ENCODE data around the gene CDHR1.

The CDHR1 gene

DNA sequence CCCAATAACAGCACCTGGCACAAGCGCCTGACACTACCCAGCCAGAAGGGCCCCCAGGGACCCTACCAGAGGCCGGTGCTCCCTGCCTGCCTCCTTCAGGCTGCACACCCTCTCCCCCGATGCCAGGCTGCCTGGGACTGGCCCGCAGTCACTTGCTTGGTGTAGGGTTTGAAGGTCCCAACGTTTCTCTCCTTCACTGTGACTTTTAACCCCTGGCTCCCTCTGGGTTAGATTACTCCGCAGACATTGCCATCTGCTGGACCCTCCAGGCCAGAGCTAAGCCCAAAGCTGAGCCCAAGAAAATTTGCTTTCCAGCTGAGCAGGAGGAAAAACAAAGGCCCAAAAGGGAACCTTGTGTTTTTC, 6.9 kb downstream of the CDHR1 start:
- no peak for DNase-seq (ENCODE audit: low read depth)

DNA sequence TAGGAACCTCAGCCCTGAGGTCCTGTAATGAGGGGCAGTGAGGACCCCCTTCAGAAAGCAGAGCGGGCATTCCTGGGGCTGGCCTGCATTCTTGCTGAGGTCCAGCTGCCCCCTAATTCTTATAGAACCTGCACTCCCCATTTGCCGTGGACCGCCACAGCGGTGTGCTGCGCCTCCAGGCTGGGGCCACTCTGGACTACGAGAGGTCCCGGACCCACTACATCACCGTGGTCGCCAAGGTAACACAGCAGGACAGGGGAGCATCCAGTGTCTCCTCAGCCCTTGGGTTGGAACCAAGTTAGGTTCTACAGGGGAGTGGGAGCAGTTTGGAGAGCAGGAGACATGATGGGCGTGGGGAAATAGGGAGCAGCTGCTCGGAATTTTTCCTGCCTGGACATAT, 7.3 kb downstream of the CDHR1 start:
- DNase-seq (ENCODE audit: low read depth) = no peak

DNA sequence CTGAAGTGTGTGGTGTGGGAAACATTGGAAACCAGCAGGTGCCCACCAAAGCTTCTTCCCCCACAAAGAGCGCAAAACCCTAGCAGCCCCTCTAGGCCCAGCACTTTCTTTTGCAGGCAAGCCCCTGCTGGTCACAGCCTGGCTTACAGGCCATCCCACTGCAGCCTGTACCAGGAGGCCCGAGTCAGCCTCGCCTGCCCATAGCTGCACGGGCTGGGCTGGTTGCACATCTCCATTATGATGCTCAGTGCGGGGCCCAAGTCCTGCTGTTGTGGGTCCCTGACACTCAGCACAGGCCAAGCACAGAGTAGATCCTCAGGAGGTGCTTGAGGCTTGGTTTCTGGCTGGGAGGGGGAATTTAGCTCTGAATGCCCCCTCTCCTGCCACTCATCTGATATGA, 8.0 kb downstream of the CDHR1 start:
- DNase-seq (ENCODE audit: low read depth) = no peak

DNA sequence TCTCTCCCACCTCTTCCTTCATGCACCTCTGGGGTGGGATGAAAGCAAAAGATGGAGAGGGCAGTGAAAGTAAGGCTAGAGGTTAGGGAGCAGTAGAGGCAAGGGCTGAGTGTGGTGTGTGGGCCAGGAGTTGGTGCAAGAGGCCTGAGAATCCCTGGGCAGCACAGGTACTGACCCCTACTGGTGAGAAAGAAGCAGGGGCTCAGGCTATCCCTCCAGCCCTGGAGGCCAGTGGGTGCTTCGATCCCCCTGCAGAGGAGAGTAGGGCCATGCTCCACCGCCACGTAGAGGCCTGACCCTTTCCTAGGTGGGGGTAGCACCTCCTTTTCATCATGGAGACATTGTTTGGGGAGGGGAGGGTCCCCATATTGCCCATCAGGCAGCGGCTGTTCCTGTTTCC, 9.8 kb downstream of the CDHR1 start:
- DNase-seq (ENCODE audit: low read depth) = no peak

DNA sequence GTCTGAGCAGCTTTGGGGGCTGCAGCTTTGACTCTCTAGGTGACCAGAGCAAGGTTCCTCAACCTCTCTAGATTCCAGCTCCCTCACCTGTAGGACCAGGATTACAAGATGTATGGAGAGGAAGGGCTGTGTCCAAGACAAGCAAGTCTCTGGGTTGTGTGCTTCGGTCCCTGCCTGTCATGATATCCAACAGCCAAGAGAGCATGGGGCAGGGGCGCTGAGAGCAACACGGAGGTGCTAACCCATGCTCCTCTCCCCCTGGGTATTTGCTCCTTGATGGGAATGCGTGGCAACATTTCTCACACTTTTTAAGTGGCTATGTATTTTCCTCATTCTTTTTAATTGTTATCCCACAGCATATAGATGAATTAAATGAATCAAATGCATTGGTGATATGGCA, 10.3 kb downstream of the CDHR1 start:
- DNase-seq (ENCODE audit: low read depth) = no peak

DNA sequence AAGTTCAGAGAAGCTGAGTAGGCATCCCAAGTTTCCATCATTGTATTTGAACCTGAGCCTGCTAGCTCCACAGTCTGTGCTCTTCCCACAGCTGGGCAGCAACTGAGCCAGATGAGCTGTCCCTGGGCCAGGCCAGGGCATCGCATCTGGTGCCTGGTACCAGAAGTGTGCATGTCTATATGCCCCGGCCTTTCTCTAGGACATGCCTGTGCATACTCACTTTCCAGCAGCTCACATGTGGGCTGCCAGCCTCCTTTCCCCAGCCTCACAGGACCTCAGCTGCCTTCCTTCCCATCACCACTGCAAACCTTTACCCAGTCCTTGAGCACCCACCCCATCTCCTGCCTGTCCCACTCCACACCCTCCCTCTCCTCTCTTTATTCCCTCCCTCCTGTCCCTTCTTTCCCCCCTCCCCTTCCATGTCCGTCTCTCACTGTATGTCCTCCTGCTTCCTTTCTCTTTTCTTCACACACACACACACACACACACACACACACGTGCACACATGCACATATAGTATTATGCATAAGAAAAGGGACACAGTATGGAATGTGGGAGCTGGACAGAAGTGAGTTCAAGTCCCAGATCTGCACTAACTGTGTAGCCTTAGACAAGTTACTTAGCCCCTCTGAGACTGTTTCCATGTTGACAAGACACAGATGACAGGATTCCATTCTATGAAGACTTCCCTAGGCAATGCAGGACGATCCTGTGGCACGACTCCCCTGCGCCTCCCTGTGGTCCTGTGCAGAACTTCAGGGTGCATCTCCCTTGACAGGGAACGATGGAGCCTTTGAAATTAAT, 10.9 kb downstream of the CDHR1 start:
- peak; percentile 22 for DNase-seq (ENCODE audit: low read depth)

DNA sequence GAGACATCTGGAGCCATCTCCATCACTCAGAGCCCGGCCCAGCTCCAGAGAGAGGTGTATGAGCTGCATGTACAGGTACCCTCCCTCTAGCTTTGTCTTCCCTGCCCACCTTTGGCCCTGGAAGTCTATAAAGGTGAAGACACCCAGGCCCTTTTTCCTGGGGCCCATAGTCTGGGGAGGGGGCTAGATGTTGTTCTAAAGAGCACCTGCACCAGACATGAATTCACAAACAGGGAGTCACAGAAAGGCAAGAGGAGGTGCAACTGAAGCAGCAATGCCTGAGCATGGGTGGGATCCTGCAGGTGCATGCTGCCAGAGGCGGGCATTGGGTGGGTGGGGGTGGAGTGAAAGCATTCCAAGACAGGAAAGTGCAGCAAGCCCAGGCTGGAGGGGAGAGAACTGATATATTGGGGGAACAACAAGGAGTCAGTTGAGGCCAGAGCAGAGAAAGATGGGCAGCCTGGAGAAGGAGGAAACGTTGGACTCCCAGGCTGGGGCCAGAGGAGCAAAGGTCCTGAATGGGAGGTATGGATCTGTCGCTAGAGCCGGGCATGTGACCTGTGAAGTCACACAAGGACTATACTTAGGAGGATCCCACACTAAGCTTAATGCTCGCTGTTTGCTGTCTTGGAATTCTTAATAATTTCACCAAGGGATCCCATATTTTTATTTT, 11.7 kb downstream of the CDHR1 start:
- DNase-seq (ENCODE audit: low read depth) = no peak

DNA sequence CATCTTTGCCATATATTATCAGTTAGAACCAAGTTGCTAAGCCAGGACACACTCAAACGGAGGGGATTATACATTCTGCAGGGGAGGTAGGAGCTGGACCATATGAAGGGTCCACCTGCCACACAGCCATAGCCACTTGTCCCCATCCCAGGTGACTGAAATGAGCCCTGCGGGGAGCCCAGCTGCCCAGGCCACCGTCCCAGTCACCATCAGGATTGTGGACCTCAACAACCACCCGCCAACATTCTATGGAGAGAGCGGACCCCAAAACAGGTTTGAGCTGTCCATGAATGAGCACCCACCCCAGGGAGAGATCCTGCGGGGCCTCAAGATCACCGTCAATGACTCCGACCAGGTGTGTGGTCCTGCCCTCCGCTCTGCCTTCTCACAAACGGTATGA, 13.7 kb downstream of the CDHR1 start:
- no peak for DNase-seq (ENCODE audit: low read depth)

DNA sequence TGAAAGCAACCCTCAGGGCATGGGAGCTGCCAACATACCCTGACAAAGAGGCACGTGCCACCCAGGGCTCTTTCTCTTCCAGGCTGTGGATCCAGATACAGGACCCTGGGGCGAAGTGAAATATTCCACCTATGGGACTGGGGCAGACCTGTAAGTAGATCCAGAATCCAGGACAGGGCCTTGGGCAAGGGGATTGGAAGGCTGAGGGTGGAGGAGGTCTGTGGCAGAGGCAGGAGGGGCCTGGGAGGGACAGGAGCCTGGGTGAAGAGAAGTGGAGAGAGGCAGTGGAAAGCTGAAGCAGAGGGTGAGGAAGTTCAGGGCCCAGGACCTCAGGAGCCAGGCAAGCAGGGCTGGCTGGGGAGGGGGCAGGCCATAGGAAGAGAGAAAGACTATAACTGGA, 17.2 kb downstream of the CDHR1 start:
- DNase-seq (ENCODE audit: low read depth) = no peak

DNA sequence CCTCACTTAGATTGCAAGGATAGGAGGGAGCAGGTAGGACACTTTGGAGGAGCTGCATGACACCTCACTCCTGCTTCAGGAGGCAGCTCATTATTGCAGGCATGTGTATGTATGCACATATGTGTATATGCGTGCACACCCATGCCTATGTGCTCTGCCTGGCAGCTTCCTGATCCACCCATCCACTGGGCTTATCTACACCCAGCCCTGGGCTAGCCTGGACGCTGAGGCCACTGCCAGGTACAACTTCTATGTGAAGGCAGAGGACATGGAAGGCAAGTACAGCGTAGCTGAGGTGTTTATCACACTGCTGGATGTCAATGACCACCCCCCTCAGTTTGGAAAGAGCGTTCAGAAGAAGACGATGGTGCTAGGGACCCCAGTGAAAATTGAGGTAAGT, 17.7 kb downstream of the CDHR1 start:
- DNase-seq (ENCODE audit: low read depth) = no peak

DNA sequence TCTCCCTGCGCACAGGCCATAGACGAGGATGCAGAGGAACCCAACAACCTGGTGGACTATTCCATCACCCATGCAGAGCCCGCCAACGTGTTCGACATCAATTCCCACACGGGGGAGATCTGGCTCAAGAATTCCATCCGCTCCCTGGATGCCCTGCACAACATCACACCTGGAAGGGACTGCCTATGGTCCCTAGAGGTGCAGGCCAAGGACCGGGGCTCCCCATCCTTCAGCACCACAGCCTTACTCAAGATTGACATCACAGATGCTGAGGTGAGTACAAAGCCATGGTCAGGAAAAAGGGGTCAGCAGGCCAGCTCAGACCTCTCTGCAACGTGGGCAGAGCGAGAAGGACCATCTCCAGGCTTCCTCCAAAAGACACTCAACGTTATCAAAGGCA, 18.7 kb downstream of the CDHR1 start:
- no peak for DNase-seq (ENCODE audit: low read depth)

DNA sequence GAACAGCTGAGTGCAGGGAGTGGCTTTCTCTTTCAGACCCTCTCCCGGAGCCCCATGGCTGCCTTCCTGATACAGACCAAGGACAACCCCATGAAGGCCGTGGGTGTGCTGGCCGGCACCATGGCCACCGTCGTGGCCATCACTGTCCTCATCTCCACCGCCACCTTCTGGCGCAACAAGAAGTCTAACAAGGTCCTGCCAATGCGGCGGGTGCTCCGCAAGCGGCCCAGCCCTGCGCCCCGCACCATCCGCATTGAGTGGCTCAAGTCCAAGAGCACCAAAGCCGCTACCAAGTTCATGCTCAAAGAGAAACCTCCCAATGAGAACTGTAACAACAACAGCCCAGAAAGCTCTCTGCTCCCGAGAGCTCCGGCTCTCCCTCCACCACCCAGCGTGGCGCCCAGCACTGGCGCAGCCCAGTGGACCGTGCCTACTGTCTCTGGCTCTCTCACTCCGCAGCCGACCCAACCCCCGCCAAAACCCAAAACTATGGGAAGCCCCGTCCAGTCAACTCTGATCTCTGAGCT, 19.8 kb downstream of the CDHR1 start:
- DNase-seq (ENCODE audit: low read depth) = no peak

DNA sequence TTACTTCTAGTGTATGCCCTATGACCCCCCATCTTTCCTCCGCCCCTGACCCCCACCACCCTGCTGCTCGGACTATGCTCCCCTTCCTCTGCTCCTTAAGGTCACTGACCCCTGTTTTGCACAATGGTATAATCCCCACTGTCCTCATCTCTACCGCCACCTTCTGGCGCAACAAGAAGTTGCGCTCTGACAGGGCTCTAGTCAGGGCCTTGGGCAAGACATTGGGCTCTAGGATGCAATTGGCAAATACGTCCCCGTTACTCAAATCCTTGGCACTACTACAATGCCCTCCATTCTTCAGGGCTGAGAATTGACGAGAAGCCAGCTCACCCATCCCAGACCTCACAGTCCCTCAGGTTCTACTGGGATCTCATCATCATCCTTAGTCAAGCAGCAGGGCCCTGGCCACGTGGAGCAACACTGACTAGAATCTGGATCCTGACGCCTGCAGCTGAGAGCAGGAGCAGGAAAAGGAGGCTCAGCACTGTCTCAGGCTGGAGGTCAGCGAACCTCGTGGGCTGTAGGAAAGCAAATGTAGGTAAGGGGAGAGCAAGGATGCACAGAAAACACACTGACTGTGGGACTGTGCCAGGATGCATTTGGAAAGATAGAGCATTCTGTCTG, 20.4 kb downstream of the CDHR1 start:
- DNase-seq (ENCODE audit: low read depth) = no peak

DNA sequence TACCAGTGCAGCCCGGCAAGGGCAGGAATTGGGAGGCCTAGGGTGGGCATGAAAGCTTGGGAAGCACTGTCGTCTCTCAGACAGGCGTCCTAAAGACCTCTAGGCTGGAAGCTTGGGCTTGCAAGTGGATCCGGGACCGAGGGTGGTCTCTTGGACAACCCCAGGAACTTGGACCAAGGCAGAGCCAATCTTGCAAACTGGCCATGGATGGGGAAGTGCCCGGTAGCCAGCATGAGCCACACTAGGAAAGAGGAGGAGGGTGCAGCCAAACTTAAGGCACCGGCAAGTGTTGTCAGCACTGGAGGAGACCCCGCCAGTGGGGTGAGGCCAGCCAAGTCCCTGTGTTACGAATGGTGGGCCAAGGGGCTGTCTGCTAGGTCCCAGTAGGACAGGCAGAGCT, 22.5 kb downstream of the CDHR1 start:
- no peak for DNase-seq (ENCODE audit: low read depth)

DNA sequence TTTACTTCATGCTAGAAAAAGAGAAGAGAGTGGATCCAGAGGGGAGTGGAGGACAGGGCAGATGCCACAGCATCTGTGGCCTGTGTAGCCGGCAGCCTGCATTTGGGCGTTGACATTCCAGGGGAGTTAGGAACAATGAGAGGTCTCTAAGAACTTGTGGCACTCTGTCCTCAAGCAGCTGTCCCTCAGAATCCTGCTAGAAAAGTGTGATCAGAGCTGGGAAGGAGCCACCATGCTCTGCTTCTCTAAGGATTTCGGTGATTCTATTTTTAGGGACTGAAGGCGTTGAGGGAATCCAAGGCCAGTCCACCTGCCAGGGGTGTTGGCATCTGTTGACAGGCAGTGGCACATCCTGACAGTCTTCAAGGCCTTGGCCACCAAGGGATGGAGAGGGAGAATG, 23.4 kb downstream of the CDHR1 start:
- DNase-seq (ENCODE audit: low read depth) = no peak

DNA sequence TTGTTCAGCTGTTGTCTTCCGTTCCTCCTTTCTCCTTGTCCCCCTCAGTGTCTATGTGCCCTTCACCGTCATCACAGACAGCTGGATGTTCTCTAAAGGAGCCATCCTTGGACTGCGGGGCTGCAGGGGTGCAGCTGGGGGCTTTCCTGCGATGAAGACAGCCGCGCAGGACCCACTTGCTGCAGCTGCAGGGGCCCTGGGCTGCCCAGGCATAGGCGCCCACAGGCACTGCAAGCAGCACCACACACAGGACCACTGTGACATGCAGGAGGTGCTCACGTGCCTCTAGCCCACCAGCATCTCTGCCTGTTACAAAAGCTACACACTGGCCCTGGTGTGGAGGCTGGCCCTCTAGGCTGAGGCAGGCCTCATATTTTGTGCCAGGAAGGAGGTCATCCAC, 27.6 kb downstream of the CDHR1 start:
- no peak for DNase-seq (ENCODE audit: low read depth)

DNA sequence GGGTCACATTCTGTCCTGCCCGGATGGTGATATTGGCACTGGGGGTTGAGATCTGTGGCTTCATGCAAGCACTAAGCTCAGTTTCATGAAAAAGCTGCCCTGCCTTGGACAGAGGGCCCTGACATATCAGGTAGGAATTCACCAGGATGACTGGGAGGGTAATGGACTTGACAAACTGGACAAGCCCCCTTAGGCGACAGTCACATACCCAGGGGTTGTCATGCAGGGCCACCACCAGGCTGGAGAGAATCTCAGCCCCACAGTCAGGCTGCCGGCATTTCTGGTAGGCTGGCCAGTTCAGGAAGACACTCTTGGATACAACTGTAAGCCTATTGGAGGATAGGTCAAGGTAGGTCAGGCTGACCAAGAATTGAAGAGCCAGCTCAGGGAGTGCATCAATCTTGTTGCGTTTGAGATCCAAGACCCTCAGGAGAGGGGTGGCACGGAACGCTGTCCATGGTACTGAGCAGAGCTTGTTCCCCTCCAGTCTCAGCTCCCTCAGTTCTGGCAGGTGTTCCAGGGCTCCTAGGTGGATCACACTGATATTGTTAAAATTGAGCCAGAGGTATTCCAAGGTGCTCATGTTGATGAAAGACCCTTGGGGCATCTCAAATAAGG, 30.2 kb downstream of the CDHR1 start:
- no peak for DNase-seq (ENCODE audit: low read depth)

DNA sequence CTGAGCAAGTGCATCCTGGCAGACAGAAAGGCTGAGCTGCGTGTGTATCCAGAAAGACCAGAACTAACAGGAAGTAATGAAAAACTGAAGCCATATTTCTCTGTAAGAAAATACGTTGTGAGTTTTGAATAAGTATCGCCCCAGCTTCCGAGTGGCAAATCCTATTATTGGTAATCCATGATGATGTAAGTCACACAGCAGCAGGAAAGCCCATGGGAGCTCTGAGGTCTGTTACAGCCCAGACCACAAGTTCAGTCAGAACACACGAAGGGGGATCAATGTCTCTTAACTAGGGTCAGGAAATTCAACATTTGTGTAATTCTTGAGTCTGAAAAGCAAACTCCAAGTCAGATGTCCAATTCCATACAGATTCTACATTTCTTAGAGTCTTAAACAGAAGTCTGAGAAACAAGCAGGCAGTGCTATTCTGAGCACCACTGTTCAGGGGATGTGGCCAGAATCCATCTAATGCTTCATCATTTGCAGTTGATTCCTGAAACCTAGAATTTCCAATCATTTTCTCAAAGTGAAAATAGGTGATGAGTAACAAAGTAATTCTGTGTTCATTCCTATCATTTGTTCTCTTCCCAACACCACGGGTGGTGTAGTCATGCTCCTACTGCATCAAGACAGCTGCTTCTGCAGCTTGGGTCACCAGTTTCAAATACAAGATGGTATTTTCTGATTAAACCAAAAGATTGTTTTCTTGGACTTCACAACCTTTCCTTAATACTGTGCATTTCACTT, 31.3 kb downstream of the CDHR1 start, which contains the start of gene LRIT2:
TSS of gene LRIT2 (minus strand) at position 118 of the 747 bp plus-strand sequence. CDS start at position 94, 24 bp downstream.
- DNase-seq (ENCODE audit: low read depth) = no peak

DNA sequence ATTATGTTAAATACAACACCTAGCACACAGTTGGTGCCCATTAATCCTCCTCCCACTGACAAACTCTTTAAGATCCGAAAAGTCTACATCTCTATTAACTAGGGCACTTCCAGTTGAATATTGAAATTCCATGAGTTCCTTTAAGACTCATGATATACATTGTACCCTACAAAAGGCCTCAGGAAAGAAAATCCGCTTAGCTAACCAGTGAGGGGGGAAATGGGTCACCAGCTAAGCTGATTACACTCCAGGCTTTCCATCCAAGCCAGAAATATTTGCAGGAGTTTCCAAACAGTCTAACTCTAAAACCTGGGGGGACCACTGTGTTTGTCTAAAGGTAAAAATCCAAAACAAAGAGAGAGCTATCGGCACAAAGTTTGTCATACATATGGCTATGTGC, 32.3 kb downstream of the CDHR1 start:
- no peak for DNase-seq (ENCODE audit: low read depth)

DNA sequence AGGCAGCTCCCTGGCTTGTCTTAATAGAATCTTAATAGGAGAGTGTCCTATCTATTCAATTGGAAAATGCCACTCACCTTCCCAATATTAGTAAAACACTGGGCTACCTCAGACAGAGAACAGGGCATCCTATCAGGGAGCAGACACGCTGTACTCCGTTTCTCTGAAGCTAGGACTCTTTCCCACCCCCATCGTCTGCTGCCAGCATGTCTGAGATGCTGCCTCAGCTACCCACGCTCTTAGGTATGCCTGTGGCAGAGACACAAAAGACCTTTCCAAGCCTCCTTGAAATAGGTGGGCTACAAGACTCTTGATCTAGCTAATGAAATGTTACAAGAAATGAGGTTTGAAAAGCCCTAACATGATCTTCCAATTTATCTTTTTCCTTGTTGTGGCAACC, 33.5 kb downstream of the CDHR1 start:
- DNase-seq (ENCODE audit: low read depth) = no peak

DNA sequence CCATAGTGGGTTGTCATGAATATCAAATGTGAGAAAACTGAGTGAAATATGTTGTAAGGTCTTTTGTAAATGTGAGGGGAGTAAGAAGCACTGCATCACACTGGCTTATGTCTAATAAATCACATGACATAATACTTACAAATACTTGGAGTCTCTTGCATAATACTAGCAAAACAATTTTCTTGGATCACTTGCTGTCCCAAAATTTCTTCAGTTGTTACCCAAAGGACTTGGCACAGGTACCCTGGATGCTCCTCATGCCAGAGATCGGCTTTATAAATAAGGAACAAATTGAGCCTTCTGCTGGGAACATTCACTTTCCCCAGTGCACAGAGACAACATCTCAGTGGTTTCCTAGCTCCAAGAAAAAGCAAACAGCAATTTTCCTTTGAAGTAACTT, 36.0 kb downstream of the CDHR1 start:
- no peak for DNase-seq (ENCODE audit: low read depth)

DNA sequence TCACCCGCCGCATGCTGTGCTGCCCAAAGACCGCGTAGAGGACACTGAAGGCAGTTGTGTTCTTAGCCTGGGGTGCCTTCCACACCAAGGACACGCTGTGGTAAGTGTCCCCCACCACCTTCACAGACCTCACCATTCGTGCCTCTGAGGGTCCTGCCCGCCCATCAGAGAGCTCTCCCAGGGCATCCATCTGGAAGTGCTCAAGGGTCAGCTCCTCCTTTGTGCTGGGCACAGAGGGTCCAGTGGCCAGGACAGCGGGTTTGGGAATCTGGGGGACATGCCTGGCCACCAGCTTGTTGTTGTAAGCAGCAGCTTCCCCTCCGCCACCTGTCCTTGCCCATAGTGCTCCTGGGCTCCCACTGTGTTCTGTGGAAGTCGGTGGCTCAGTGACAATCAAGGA, 38.0 kb downstream of the CDHR1 start:
- DNase-seq (ENCODE audit: low read depth) = no peak

Data from activated T-helper 9 cell treated with anti-CD3 and anti-CD28 coated beads, Interleukin-2, amount 50 U/mL, for 16 hours (primary cell).